MM.1S (cell line): ENCODE data around the gene SPTBN1.
A peak's percentile ranks its signal among the peaks of the same experiment; 100 is the strongest.

Source experiments
- DNase-seq: peaks from one replicate; pipeline ENCODE4 v3.0.0-alpha.2; 2015
- H2AFZ ChIP-seq: fragments of 300-600 bp; sonication (generic); 2 replicates; pipeline ENCODE4 v1.6.0; 2016; ENCODE audit warnings: antibody characterized with exemption, low read length
- H3F3A ChIP-seq: fragments of 300-600 bp; sonication (generic); 2 replicates; pipeline ENCODE4 v1.6.1; 2016; ENCODE audit warnings: mild to moderate bottlenecking, antibody characterized with exemption, low read length, moderate library complexity, mixed read lengths; ENCODE audit not compliant: insufficient read depth
- H3K27ac ChIP-seq: fragments of 300-600 bp; sonication (generic); 2 replicates; pipeline ENCODE4 v1.5.1; 2016; ENCODE audit warnings: mild to moderate bottlenecking, low read length
- H3K27me3 ChIP-seq: fragments of 300-600 bp; sonication (generic); replicated peaks from 2 replicates; pipeline ENCODE4 v1.6.0; 2016; ENCODE audit warnings: low read length; ENCODE audit not compliant: insufficient read depth
- H3K36me3 ChIP-seq: fragments of 300-600 bp; sonication (generic); replicated peaks from 2 replicates; pipeline ENCODE4 v1.6.1; 2016; ENCODE audit warnings: mild to moderate bottlenecking, low read length, mixed read lengths; ENCODE audit not compliant: insufficient read depth
- H3K4me1 ChIP-seq: fragments of 300-600 bp; sonication (generic); 2 replicates; pipeline ENCODE4 v1.6.1; 2016; ENCODE audit warnings: low read length, mixed read lengths
- H3K4me2 ChIP-seq: fragments of 300-600 bp; sonication (generic); 2 replicates; pipeline ENCODE4 v1.6.0; 2016; ENCODE audit warnings: low read depth, low read length
- H3K4me3 ChIP-seq: fragments of 300-600 bp; sonication (generic); 2 replicates; pipeline ENCODE4 v1.5.1; 2016; ENCODE audit warnings: low read length, mixed read lengths
- H3K79me2 ChIP-seq: fragments of 300-600 bp; sonication (generic); 2 replicates; pipeline ENCODE4 v1.6.1; 2016; ENCODE audit warnings: mixed run types, low read length, mixed read lengths
- H3K9ac ChIP-seq: fragments of 300-600 bp; sonication (generic); 2 replicates; pipeline ENCODE4 v1.6.1; 2016; ENCODE audit warnings: low read length, mixed read lengths
- H3K9me2 ChIP-seq: fragments of 300-600 bp; sonication (generic); replicated peaks from 2 replicates; pipeline ENCODE4 v1.6.1; 2016; ENCODE audit warnings: mild to moderate bottlenecking, low read length, mixed read lengths; ENCODE audit not compliant: insufficient read depth
- H3K9me3 ChIP-seq: fragments of 300-600 bp; sonication (generic); replicated peaks from 2 replicates; pipeline ENCODE4 v1.6.1; 2016; ENCODE audit warnings: mild to moderate bottlenecking, low read length, mixed read lengths; ENCODE audit not compliant: insufficient read depth
- H4K20me1 ChIP-seq: fragments of 300-600 bp; sonication (generic); 2 replicates; pipeline ENCODE4 v1.6.1; 2016; ENCODE audit warnings: mild to moderate bottlenecking, low read length, moderate library complexity, mixed read lengths; ENCODE audit not compliant: insufficient read depth
- CTCF ChIP-seq: fragments of 300-600 bp; sonication (generic); IDR thresholded peaks from 2 replicates; pipeline ENCODE4 v1.5.1; 2016; ENCODE audit warnings: antibody characterized with exemption, low read length, mixed read lengths
- EZH2 ChIP-seq: fragments of 300-600 bp; sonication (generic); optimal IDR thresholded peaks from 2 replicates; pipeline ENCODE3; 2017; ENCODE audit warnings: low read depth, mild to moderate bottlenecking, antibody characterized with exemption, low read length, mixed read lengths
- EZH2phosphoT487 ChIP-seq: fragments of 300-600 bp; sonication (generic); IDR thresholded peaks from 2 replicates; pipeline ENCODE4 v1.6.1; 2018; ENCODE audit warnings: antibody characterized with exemption, low read length

The SPTBN1 gene

DNA sequence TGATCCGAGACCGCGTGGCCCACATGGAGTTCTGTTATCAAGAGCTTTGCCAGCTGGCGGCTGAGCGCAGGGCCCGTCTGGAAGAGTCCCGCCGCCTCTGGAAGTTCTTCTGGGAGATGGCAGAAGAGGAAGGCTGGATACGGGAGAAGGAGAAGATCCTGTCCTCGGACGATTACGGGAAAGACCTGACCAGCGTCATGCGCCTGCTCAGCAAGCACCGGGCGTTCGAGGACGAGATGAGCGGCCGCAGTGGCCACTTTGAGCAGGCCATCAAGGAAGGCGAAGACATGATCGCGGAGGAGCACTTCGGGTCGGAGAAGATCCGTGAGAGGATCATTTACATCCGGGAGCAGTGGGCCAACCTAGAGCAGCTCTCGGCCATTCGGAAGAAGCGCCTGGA, 172.8 kb downstream of the SPTBN1 start:
- Histone ChIP-seq H3K36me3 (peaks cover 45% of the 10 kb centered on the region), H3K4me2 (no peak overlapping the region), H3K9me2 (no peaks in the 10 kb centered on the region), H4K20me1 (no peaks in the 10 kb centered on the region), H3K4me1 (peaks cover 29% of the 10 kb centered on the region), H3K27me3 (no peaks in the 10 kb centered on the region), H3K27ac (no peak overlapping the region), H3K79me2 (peaks cover 89% of the 10 kb centered on the region), H3F3A (peaks cover 17% of the 10 kb centered on the region), H2AFZ (no peak overlapping the region), H3K9ac (no peak overlapping the region), H3K4me3 (no peak overlapping the region), H3K9me3 (no peaks in the 10 kb centered on the region)
- TF ChIP-seq EZH2phosphoT487 = no peak
- TF ChIP-seq CTCF = no peak
- no peak for TF ChIP-seq EZH2
- peak; percentile 1 for DNase-seq

DNA sequence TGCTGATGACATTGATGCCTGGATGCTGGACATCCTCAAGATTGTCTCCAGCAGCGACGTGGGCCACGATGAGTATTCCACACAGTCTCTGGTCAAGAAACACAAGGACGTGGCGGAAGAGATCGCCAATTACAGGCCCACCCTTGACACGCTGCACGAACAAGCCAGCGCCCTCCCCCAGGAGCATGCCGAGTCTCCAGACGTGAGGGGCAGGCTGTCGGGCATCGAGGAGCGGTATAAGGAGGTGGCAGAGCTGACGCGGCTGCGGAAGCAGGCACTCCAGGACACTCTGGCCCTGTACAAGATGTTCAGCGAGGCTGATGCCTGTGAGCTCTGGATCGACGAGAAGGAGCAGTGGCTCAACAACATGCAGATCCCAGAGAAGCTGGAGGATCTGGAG, 173.3 kb downstream of the SPTBN1 start:
- H4K20me1 ChIP-seq = no peaks in the 10 kb centered on the region
- H3K9me2 ChIP-seq = no peaks in the 10 kb centered on the region
- no peaks in the 10 kb centered on the region for H3K9me3 ChIP-seq
- H3K36me3 ChIP-seq = peaks cover 41% of the 10 kb centered on the region
- no peak overlapping the region for H2AFZ ChIP-seq
- H3K9ac ChIP-seq = no peak overlapping the region
- H3K27me3 ChIP-seq = no peaks in the 10 kb centered on the region
- H3K79me2 ChIP-seq = peaks cover 87% of the 10 kb centered on the region
- DNase-seq = peak; percentile 3
- no peak for TF ChIP-seq EZH2phosphoT487
- TF ChIP-seq EZH2 = no peak
- no peak for TF ChIP-seq CTCF
- H3K27ac ChIP-seq = no peak overlapping the region
- peaks cover 33% of the 10 kb centered on the region for H3K4me1 ChIP-seq
- no peak overlapping the region for H3K4me2 ChIP-seq
- H3F3A ChIP-seq = peaks cover 22% of the 10 kb centered on the region
- H3K4me3 ChIP-seq = no peak overlapping the region

DNA sequence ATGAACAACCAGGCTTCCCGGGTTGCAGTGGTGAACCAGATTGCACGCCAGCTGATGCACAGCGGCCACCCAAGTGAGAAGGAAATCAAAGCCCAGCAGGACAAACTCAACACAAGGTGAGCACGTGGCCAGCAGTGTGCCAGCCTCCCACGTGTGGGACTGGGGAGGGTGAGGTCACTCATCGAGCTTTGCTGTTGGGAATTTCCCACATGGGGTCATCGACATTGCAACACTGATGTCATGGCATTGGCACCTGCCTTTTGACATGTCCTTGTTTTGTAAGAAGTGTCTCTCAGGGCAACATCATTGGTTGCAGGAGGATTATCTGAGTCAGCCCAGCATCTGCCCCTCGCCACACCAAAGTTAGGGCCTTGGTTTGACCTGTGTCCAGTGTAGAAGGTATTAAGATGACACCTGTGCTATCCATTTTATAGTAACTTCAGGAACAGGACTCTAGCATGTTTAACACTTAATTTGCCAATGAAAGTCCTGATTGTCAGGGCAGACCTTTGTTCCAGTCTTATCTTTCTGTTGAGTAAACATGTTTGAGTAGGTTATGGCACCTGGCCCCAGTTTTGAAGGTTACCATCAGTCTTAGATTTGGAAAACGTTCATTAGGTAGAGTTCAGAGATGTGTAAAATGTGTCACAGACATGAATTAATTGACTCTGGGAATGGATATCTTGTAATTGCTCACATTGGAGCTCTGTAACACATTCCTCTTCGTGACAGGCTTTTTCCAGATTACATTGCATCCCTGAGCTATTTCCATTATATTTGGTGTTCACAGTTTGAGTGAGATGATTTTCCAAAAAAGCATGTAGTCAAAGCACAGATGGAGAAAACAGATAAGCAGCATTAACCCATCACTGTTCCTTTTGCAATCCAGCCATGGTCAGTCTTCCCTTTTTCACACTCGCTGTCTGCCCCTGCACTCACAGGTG, 174.1 kb downstream of the SPTBN1 start:
- Histone ChIP-seq H3K4me3 (no peak overlapping the region), H3K4me1 (peaks cover 41% of the 10 kb centered on the region), H3K27ac (no peak overlapping the region), H3K27me3 (no peaks in the 10 kb centered on the region), H4K20me1 (no peaks in the 10 kb centered on the region), H3K79me2 (peaks cover 79% of the 10 kb centered on the region), H3K9me3 (no peaks in the 10 kb centered on the region), H3F3A (peaks cover 30% of the 10 kb centered on the region), H2AFZ (no peak overlapping the region), H3K9ac (no peak overlapping the region), H3K9me2 (no peaks in the 10 kb centered on the region), H3K36me3 (peaks cover 35% of the 10 kb centered on the region), H3K4me2 (no peak overlapping the region)
- no peak for TF ChIP-seq EZH2phosphoT487
- TF ChIP-seq EZH2 = no peak
- no peak for TF ChIP-seq CTCF
- no peak for DNase-seq
